Mucosa of descending colon (tissue), 3 donors: Measurements from ENCODE around the gene AKAP8. TPM values are rescaled to one million over a fixed set of nuclear protein-coding genes. Genes with fewer than 3 reads are reported as not detected.
"Not testable (repeated sequence)": the region's sequence is repeated elsewhere in the genome, so short reads cannot be mapped to it uniquely, and the experiment has no call there.

ENCODE experiments used
- ATAC-seq: fragments of 200-7000 bp; cut with Tn5 transposase; one replicate; pipeline ENCODE4 v1.9.1; 2020; ENCODE audit warnings: mild to moderate bottlenecking, moderate library complexity
- DNase-seq, 3 donors: peaks; one replicate each; pipeline ENCODE4 v3.0.0-alpha.2; 2020
- H3K36me3 ChIP-seq: fragments of 200-600 bp; one replicate; pipeline ENCODE4 v1.8.0; 2021; ENCODE audit warnings: low read depth, mild to moderate bottlenecking
- H3K4me1 ChIP-seq: fragments of 200-600 bp; one replicate; pipeline ENCODE4 v1.8.0; 2021; ENCODE audit warnings: low read depth, mild to moderate bottlenecking
- H3K4me3 ChIP-seq: fragments of 200-600 bp; one replicate; pipeline ENCODE4 v1.8.0; 2021; ENCODE audit warnings: mild to moderate bottlenecking
- H3K9me3 ChIP-seq: fragments of 200-600 bp; one replicate; pipeline ENCODE4 v1.8.0; 2021; ENCODE audit warnings: mild to moderate bottlenecking
- CTCF ChIP-seq: fragments of 200-600 bp; IDR thresholded peaks from one replicate; pipeline ENCODE4 v1.8.0; 2022; ENCODE audit warnings: antibody characterized with exemption, mild to moderate bottlenecking
- intact Hi-C, 2 donors: fragments of 100-400 bp; cut with DNase I in 1 of 2; cut with micrococcal nuclease in 1 of 2; formaldehyde crosslinking; loops; one replicate each; pipeline versions ENCODE4 v1.11.0 to v1.11.1; 2022; cut with DNase I, micrococcal nuclease
- total RNA-seq, 3 donors: library from RNA; stranded (reverse); fragmentation: NEBNext Ultra II Directional in 2 of 3; extraction: Animal tissue kit (Norgen Biotek cat#: 25700) in 2 of 3; gene quantifications; one replicate each; pipeline versions ENCODE4 v1.2.1 to v1.2.4, GENCODE V29; 2021 to 2023
- donor health status: DM: no; HTN: no; CAD: no; lungs with moderate emphysema.
- donor health status: DM: no; HTN: no; CAD: no.
- donor health status: DM: no; HTN: yes; CAD: no.

Gene AKAP8
- total RNA-seq, 3 donors from 2014 or later, result 37.8 to 50.0 (median 41.3) TPM

GRCh38 chr19:15397782-15398181 is 18.2 kb upstream of the AKAP8 start:
- Histone ChIP-seq H3K9me3 (no peaks in the 10 kb centered on the region), H3K4me3 (no peak overlapping the region), H3K36me3 (peaks cover 26% of the 10 kb centered on the region), H3K4me1 (no peaks in the 10 kb centered on the region)
- ATAC-seq (no peak), DNase-seq (no peak)
- intact Hi-C loops, result no loop called here
- TF ChIP-seq CTCF, result no peak

GRCh38 chr19:15397236-15397635 is 17.6 kb upstream of the AKAP8 start:
- no peak overlapping the region for H3K4me3 ChIP-seq
- no peak for DNase-seq
- peaks cover 26% of the 10 kb centered on the region for H3K36me3 ChIP-seq
- no peak for ATAC-seq
- H3K9me3 ChIP-seq, result no peaks in the 10 kb centered on the region
- intact Hi-C loops, result no loop called here
- no peaks in the 10 kb centered on the region for H3K4me1 ChIP-seq
- no peak for TF ChIP-seq CTCF

- Histone ChIP-seq H3K9me3 (no peaks in the 10 kb centered on the region), H3K4me3 (no peak overlapping the region), H3K4me1 (no peaks in the 10 kb centered on the region), H3K36me3 (peaks cover 30% of the 10 kb centered on the region)
- intact Hi-C loops, result no loop called here
- ATAC-seq, result no peak
- TF ChIP-seq CTCF, result no peak
- DNase-seq, result no peak
Observed at GRCh38 chr19:15396436-15396835, 16.8 kb upstream of the AKAP8 start.

- H3K4me3 ChIP-seq, DNase-seq, ATAC-seq, intact Hi-C loops, H3K9me3 ChIP-seq, H3K4me1 ChIP-seq: not testable (repeated sequence)
- H3K36me3 ChIP-seq, result peaks cover 27% of the 10 kb centered on the region
Observed at GRCh38 chr19:15395251-15395650, 15.7 kb upstream of the AKAP8 start.

- Histone ChIP-seq H3K36me3 (peaks cover 26% of the 10 kb centered on the region), H3K4me3 (no peak overlapping the region), H3K9me3 (no peaks in the 10 kb centered on the region), H3K4me1 (no peaks in the 10 kb centered on the region)
- DNase-seq (no peak), ATAC-seq (no peak)
- TF ChIP-seq CTCF, result no peak
- intact Hi-C loops, result no loop called here
Observed at GRCh38 chr19:15394426-15394825, 14.8 kb upstream of the AKAP8 start.

- TF ChIP-seq CTCF, result no peak
- Histone ChIP-seq H3K9me3 (no peaks in the 10 kb centered on the region), H3K4me3 (no peak overlapping the region), H3K4me1 (no peaks in the 10 kb centered on the region), H3K36me3 (peaks cover 21% of the 10 kb centered on the region)
- no peak for DNase-seq
- ATAC-seq, result no peak
- intact Hi-C loops, result no loop called here
Observed at GRCh38 chr19:15393963-15394362, 14.4 kb upstream of the AKAP8 start.
